OCI-LY1 (cell line): Measurements from ENCODE around the gene FHIT.

ENCODE experiments used
- EZH2 ChIP-seq: fragments of 200-600 bp; sonication (generic), shearing (Covaris generic); IDR thresholded peaks from 2 replicates; pipeline ENCODE4 v1.8.0; 2017; ENCODE audit warnings: borderline replicate concordance, mixed run types, mild to moderate bottlenecking, antibody characterized with exemption, low read length, moderate library complexity, mixed read lengths
- TF ChIP-seq, protein P1 (sequence below): fragments of 200-600 bp; sonication (generic), shearing (Covaris generic); IDR thresholded peaks from 2 replicates; pipeline ENCODE4 v1.5.1; 2017; ENCODE audit warnings: mild to moderate bottlenecking, antibody characterized with exemption, low read length, moderate library complexity, mixed read lengths

DNA sequence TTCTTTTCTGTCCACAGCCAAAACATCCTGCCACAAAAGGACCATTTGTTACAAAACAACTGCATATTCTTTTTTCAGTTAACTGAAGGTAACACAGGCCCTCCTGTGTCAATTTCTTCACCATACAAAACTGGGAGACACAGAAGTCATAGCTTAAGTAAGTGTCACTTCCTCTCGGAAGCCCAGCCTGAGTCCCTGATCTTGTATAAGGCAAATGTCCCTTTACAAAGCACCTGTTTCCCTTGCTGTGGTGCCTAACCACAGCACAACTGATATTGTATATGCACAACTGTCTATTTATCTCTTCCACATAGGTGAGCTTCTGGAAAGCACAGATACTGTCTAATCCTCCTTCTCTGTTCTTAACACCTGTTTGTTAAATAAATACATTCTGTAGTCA lies 293.7 kb downstream of the FHIT start:
- TF ChIP-seq, protein P1, sequence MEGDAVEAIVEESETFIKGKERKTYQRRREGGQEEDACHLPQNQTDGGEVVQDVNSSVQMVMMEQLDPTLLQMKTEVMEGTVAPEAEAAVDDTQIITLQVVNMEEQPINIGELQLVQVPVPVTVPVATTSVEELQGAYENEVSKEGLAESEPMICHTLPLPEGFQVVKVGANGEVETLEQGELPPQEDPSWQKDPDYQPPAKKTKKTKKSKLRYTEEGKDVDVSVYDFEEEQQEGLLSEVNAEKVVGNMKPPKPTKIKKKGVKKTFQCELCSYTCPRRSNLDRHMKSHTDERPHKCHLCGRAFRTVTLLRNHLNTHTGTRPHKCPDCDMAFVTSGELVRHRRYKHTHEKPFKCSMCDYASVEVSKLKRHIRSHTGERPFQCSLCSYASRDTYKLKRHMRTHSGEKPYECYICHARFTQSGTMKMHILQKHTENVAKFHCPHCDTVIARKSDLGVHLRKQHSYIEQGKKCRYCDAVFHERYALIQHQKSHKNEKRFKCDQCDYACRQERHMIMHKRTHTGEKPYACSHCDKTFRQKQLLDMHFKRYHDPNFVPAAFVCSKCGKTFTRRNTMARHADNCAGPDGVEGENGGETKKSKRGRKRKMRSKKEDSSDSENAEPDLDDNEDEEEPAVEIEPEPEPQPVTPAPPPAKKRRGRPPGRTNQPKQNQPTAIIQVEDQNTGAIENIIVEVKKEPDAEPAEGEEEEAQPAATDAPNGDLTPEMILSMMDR = no peak
- no peak for TF ChIP-seq EZH2
